Hematopoietic multipotent progenitor cell (in vitro differentiated cells): ENCODE results near the gene SPACA4. TPM values are rescaled to one million over a fixed set of nuclear protein-coding genes. Genes with fewer than 3 reads are reported as not detected.

Source experiments
- DNase-seq, 3 donors: peaks; one replicate each; pipeline ENCODE4 v3.0.0-alpha.2; 2011 to 2015; ENCODE audit warnings: low read depth in 2 of 3, low spot score in 2 of 3
- total RNA-seq: library from RNA; depleted of rRNA; stranded (reverse); fragments of >200 nt; gene quantifications from one replicate; pipeline ENCODE4 v1.2.3, GENCODE V29; 2012

The SPACA4 gene
- total RNA-seq, 1 donor = not detected

DNA sequence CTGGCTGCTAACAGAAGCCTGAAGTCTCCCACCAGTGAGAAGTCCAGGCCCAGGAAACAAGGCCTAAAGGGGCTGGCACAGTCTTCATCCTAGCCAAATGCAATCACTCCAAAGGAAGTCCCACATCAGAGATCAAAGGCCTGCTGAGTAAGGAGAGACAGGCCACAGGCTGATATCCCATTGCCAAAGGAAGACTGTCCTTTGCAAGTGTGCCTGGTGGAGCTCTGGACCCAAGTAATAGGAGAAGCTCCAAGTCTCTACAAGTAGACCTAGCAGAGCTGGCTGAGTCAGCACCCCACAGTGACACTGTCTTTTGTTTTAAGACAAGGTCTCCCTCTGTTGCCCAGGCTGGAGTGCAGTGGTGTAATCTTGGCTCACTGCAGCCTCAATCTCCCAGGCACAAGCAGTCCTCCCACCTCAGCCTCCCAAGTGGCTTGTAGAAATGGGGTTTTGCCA lies 26.2 kb downstream of the SPACA4 start:
- DNase-seq = no peak

DNA sequence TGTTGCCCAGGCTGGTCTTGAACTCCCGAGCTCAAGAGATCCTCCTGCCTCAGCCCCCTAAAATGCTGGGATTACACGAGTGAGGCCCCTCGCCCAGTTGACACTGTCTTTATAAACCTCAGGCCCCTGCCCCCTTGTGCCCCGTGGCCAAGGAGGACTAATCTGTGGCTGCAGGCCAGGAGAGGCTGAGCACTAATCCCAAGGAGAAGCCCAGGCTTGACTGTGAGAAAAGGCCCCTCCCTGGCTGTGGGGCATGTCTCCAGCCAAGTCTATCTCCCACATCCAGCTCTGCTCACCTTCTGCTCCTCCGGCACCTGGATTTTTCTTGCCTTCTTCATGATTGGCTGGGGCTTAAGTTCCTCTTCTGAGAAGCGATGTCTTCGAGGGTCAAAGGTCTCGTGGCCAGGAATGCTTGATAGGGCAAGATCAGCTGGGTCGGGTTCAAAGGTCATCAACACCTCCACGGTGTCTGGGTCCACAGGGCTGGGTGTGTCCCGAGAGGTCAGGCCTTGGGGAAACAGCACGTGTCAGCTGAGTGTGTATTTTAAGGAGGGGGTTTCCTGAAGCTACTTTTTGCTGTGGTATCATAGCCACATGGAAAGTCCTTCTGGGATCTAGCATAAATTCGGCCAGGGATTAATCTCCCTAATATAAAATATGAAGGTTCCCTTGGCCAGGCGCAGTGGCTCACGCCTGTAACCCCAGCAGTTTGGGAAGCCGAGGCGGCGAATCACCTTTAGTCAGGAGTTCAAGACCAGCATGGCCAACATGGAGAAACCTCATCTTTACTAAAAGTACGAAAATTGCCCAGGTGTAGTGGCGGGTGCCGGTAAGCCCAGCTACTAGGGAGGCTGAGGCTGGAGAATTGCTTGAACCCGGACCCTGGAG lies 26.9 kb downstream of the SPACA4 start:
- DNase-seq = no peak

DNA sequence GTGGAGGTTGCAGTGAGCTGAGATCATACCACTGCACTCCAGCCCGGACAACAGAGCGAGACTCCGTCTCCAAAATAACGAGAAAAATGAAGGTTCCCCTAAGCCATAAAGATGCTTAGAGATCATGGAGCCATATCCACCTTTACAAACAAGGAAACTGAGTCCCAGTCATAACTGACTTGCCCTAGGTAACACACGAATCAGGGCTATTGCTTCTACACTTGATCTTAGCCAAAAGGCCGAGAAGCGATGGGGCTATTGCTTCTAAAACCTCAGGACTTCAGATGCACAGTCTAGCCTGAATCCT lies 27.4 kb downstream of the SPACA4 start:
- DNase-seq = no peak

DNA sequence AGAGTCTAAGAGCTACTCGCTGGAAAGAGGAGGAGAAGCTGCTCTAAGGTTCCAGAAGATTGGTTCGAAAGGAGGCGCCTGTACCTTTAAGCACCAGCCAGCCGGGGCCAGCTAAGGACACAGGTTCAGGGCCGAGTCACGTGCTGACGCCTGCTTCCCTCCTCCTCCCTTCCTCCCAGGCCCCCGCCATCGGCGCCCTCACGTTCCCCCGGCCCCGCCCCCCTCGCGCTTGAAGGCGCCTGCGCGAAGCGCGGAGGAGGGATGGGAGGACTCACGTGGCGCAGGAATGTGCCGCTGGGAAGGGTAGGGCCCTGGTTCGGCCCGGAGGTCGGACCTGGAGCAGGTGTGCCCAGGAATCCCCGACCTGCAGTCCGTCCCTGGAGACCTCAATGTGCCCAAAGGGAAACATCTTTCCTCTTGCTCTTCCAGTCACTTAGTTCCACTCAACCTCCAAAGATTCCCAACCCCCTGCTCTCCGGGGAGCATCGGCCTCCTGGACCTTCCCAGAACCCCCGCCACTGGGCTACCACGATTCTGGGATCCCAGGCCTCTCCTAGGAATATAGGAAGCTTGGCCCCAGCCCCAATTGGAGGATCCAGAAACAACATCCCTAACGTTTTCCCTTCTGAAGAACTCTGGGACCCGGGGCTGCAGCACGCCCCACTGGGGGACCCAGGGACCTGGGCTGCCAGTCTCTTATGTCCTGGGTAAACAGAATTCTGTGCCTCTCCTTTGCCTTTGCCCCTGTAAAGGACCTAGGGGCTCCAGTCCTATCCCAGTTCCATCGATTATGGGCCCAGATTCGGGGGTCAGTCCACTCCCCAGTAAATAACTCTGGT lies 28.1 kb downstream of the SPACA4 start:
- DNase-seq = peak; percentile 80 to 96 (median 95)

DNA sequence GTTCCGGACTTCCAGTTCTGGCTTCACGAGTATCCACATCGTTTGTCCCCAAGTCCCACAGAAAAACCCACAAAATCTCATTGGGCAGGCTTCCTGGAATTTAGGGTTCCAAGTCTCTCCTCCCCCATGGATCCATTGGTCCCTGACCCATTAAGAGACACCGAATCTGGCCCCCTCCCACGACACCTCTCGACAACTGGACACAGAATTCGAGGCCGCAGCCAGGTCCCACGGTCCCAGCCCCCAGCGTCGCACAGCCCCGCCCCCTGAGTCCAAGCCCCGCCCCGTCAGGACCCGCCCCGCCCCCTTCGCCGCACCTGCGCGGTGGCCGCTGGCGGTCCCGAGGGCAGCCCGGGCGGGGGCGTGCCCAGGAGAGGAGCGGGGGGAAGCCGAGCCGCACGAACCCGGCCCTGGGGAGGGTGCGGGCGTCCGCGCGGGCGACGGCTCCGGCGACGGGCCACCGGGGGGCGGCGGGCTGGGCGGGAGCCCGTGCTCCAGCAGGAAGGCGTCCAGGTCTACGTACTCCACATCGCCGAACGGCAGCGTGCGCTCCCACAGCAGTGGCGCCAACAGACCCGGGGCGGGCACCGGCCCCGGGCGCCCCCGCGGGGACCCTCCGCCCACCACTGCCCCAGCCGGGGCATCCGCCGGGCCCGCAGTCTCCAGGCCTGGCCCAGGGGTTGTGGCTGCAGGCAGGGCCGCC lies 28.9 kb downstream of the SPACA4 start:
- peak; percentile 62 to 72 (median 67) for DNase-seq

DNA sequence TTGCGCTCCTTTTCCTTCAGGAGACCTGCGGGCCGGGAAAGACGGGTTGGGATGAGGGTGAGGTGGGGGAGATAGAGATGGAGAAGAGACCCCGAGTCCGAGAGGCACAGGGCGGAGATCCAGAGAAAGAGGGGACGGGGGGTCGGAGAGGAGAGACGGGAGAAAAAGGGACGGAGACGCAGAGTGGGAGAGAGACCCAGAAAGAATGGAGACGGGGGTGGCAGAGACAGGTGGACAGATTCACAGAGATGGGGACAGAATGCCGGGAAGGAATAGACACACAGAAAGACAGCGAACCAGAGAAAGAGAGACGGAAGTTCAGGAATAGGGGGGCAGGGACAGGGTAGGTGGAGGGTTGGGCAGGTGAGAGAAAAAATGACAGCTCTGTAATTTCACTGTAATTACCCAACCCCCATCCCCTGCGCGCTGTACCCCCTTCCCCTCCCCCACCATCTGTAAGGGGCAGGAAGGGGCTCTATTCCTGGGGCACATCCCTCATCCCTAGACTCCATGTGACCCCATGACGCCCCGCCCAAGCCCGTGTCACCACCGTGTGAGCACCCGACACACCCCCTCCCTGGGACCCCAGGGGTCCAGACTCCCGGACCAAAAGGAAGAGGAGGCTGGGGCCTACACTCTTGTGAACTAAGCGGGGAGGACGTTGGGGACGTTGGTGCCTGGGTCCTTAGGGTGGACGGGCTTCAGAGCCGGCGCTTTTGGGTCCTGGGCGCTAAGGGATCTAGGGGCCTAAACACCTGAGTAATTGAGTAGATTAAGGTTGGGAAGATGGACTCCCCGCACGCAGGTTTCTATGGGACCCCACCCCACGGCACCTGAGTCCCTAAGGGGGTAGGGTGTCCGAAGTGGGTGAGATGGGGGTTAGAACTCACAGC lies 29.7 kb downstream of the SPACA4 start:
- DNase-seq = no peak

DNA sequence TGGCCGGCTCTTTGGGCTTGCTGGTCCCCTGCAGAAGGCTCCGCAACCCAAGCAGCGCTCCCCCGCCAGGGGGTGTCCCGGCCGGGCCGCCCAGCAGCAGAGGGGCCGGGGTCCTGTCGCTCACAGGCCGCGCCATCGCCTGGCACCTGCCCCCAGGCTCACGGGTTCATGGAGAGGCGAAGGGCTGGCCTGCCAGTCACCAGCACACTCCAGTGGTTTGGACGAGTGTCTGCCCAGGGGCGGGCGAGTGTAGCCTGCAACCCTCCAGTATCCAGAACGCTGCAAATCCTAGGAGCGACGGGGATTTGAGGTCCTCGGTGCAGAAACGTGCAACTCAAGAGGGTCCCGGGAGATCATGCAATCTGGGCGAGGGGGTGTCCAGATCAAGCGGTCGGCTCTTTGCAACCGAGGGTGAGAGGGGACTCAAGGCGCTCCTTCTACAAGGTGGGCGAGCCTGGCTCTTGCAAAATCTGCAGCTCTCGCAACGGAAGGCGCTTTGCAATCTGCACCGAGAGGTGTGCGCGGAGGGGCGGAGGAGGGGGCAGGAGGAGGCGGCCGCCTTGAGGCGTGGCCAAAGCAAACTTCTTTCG lies 30.4 kb downstream of the SPACA4 start, which contains the start of gene DBP:
DBP (minus strand) TSS at position 521 of the 590 bp plus-strand sequence; CDS start at position 136, 385 bp downstream.
- peak in 1 of 3 donors; percentile 49 for DNase-seq

DNA sequence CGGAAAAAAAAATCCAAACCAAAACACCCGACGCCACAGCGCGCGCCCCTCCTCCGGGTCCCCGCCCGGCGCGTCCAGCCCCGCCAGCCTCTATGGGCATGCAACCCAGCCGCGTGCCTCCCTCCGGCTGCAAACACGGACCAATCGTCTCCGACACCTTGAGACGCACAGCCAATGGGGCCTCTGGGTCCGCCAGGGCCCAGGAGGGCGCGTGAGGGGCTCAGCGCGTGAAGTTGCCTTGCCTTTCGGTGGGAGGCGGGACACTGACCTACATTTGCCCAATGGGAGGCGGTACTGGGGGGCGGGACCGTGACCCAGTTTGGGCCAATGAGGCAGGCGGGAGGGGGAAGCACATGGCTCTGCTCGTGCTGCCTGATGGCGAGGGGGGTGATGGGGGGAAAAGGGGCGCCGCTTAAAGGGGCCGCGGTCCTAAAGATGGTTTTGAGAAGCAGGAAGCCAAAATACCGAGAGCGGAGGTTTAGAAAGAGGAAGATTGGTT lies 31.0 kb downstream of the SPACA4 start:
- peak; percentile 94 to 100 (median 100) for DNase-seq

DNA sequence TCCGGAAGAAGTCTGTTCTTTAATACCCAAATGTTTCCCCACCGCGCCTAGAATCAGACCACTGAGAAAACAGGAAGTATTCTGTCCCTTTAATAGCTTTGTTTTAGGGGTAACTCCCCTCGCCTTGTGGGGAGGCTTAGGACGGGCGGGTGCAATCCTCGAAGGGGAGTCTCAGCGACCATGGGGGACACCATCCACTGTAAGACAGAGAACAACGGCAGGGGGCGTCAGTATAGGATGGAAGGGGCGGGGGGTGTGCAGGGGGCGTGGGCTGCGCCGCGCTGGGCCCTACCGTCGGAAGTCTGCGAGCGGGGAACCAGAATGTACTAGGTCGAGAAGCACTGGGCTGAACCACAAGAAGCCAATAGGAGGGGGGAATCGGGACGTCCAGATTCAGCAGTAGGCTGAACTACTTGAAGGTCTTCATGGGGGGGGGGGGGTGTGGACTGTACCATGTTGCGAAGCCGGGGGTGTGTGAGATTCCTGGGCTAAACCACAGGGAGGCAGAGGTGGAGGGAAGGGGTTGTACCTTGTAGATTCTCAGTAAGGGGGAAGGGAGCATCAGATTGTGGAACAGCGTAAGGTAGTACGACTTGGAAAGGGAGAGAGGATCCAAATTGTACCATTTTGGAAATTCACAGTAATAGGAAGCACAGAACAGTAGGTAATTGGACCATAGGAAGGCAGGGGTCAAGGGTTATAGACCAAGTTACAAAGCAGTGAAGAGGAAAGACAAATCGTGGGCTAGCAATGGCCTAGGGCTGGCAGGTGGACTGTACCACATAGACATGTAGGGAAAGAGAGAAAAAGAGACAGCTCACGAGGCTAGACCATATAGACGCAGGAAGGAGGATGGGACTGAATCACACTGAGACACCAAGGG lies 31.6 kb downstream of the SPACA4 start:
- peak; percentile 80 to 95 (median 95) for DNase-seq

DNA sequence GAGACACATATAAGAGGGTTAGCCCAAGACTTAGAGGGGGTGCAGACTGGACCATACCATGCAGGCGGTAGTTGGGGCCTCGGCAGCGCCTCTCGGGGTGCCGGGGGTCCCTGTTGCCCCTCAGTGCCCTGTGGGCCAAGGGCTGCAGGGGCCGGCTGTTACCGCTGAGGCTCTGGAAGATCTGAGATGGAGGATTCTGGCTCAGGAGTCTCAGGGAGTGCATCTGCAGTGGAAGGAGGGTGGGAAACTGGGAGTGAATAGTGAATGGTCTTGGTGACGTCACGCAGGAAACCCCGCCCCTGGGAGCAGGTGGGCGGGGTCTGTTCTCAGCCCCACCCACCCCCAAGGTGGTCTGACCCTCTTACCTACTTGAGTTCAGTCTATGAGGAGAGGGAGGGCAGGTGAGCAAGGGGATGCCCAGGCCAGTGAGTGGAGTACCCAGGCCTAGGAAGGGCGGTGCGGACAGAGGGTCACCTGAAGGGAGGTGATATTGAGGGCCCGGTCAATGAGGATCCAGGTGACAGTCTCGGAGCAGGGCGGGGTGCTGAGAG lies 32.4 kb downstream of the SPACA4 start:
- DNase-seq = no peak

DNA sequence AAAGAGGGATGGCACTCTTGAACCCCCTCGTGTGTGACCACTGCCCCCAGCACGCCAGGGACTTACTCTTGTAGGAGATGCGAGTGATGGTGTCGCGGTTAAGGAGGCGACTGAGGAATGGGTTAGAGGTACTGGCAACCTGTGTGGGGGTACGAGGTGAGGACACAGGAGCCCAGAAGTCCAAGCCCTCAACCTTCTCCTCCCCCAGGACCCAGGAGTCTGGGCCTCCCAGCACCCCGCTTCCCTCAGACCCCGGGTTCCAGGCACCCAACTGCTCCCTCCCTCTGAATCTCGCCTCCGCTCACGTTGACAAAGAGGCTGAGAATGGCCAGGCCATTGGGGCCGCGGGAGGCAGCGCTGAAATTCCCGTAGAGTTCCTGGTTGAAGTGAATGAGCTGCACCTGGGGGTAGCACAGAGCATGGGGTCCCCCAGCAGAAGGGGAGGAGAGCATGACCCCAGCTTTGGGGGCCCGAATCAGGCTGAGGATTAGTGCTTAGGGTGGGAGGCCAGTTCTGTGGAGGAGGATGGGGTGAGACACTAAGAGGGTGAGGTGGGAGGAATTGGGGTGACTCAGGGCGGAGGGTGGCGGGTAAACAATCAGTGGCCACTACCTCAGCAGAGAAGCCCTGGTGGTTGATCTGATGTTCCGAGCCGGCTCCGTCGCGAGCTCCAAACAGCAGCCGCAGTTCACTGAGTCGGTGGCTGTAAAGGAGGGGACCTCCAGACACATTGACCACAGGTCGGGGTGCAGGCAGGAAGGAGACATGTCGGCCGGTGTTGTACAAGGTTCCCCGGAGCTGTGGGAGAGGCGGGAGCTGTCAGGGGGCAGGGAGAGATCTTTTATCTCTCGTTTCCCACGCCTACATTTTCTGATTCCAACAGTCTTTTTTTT lies 33.2 kb downstream of the SPACA4 start:
- no peak for DNase-seq

DNA sequence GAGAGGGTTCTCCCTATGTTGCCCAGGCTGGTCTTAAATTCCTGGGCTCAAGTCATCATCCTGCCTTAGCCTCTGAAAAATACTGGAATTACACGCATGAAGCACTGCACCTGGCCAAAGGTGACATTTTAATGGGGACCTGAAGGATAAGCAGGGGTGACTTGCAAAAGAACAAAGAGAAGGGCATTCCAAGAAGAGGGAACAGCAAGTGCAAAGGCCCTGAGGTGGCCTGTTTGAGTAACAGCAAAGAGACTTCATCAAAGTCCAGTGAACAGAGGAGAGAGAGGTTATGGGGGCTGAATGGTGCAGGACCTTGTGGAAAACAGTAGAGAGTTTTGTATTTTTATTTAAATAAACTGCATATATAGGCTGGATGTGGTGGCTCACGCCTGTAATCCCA lies 35.3 kb downstream of the SPACA4 start:
- DNase-seq = no peak

DNA sequence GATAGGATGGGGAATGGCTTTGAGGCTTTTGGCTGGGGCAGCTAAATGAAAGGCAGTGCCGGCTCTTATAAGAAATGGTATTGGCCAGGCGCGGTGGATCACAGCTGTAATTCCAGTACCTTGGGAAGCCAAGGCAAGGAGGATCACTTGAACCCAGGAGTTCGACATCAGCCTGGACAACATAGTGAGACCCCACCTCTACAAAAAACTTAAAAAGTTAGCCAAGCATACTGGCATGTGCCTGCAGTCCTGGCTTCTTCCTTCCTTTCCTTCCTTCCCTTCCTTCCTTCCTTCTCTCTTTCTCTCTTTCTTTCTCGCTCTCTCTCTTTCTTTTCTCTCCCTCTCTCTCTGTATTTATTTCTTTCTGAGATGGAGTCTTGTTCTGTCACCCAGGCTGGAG lies 36.3 kb downstream of the SPACA4 start:
- no peak for DNase-seq

DNA sequence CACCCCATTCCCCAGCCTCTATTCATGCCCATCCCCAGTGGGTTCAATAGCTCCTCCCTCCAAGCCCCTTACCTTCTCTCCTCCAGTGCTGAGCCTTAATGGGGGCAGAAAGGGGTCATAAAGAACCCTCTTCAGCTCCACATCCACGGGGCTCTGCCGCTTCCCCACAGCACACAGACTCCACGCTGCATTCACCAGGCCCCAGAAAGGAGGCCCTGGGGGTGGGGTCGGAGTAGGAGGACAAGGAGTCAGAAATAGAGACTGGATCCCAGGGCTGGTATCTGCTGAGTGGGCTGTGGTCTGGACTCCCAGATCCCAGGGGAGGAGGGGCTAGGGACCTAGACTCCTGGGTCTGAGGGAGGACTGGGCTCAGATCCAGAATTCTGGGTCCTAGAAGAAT lies 37.8 kb downstream of the SPACA4 start:
- DNase-seq = no peak

DNA sequence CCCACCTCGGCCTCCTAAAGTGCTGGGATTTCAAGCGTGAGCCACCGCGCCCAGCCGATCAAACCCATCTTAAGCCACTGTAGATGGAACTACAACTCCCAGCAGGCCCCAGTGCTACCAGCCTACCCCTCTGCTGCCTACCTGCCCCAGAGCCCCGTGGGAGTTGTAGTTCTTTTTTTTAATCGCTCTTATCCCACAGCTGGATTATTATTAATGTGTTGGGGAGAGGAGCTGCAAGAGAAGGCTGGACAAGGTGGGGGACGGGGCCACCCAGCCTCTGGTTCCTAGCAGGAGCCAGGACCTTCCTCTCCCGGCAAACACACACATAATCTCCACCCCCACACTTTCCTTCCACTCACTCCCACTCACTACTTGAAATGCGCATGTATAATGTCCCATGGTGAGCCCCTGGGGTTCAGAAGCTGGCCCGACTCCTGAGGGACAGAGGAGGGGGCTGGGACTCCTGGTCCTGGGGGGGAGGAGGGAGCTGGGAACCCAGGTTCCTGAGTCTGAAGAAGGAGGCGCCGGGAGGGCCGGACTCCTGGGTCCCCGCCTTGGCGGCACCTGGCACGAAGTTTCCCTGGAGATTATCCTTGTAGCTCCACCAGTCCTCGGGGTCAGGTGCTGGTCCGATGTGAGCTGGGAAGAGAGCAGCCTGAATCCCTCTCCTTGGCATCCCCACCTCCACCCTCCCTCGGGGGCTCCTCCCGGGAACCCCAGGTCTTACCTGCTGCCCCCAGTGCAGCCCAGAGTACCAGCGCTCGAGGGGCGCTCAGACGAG lies 38.5 kb downstream of the SPACA4 start:
- peak in 2 of 3 donors; percentile 72 to 86 for DNase-seq

DNA sequence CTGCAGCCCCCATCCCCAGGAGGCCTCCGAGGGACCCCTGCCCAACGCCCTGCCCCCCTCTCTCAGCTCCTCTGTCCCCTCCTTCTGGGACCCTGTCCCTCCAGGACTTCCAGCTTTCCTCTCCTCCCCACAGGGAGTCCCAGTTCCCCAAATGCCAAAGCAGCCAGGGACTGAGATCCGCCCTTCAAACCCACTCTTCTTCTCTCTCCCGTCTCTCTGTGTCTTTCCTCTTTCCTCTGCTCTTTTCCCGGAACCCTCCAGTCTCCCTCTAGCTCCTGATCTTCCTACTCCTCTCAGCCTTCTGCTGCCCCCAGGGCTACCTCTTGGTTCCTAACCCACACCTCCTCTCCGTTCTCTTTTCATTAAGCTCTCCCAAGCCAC lies 39.1 kb downstream of the SPACA4 start:
- DNase-seq = no peak
